22Rv1 (cell line): ENCODE results near the gene LRRC27.

ENCODE experiments used
- CTCF ChIP-seq: fragments of 450-650 bp; IDR thresholded peaks from 2 replicates; pipeline ENCODE4 v1.5.1; 2017; ENCODE audit warnings: mild to moderate bottlenecking
- ZFX ChIP-seq: fragments of 450-650 bp; IDR thresholded peaks from 2 replicates; pipeline ENCODE4 v1.6.1; 2017; ENCODE audit warnings: antibody characterized with exemption, borderline replicate concordance

DNA sequence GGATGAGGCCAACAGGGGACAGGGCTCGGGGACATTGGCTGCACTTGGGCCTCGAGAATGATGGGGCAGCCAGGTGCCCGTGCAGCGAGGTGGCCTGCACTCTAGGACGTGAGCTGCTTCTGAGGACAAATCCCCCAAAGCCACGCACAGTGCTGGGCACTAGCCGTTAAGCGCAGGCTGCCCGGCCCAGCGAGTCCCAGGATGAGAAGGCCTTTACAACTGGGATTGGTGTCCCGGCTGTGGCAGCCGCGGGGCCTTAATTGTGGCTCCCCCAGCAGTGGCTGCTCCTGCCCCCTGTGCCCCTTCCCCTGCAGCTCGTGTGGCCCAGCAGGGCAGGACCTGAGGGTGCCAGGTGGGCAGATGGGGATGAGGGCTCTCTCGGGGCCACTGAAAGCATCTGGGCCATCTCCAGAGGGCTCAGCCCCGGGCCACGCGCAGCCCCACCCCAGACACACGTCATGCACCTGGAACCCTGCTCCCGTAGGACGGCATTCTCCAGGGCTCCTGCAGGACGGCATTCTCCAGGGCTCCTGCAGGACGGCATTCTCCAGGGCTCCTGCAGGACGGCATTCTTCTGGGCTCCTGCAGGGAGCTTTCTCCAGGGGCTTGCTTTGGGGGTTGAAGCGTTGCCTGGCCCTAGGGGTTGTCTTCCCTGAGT, 71.6 kb downstream of the LRRC27 start:
- TF ChIP-seq CTCF, result no peak
- TF ChIP-seq ZFX, result no peak
